Gastrocnemius medialis (tissue), 4 donors: ENCODE data around the gene PNLIPRP3.

Experiments used
- CTCF ChIP-seq, 5 experiments: fragments of 450-650 bp in 3 of 5; fragments of 200-600 bp in 2 of 5; sonication (generic) in 2 of 5; IDR thresholded peaks in 4 of 5; conservative IDR thresholded peaks in 1 of 5; 1 replicate in 4 of 5; 2 replicates in 1 of 5; pipeline ENCODE4 v1.5.1; 2016 to 2019; ENCODE audit warnings: antibody characterized with exemption in 5 of 5, mild to moderate bottlenecking in 3 of 5, moderate library complexity in 3 of 5
- POLR2A ChIP-seq, 2 donors: fragments of 450-650 bp; IDR thresholded peaks; one replicate each; pipeline ENCODE4 v1.6.1; 2017; ENCODE audit warnings: antibody characterized with exemption in 2 of 2, mild to moderate bottlenecking in 2 of 2, moderate library complexity in 2 of 2

DNA sequence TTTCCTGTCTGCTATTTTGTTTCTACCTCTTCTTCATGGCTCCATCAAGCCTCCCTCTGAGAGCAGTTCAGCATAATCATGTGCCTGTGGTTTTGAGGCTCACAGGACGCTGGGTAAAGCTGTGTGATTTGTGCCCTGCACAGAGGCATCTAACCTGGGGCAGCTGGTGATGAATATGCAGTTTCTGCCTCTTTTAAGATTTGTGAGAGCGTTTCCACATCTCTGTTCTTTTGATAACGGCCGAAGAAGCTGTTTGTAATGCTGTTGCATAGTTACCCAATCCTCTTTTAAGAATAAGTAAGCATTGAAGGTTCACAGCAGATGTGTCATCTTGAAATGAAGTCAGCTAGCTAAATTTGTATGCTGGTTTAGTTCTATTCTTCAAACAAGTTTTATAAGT, 45.2 kb downstream of the PNLIPRP3 start:
- TF ChIP-seq CTCF (IDR thresholded peaks at IDR 0.05 in 4 of 5, conservative IDR thresholded peaks at IDR 0.05 in 1 of 5), result no peak
- no peak for TF ChIP-seq POLR2A (IDR thresholded peaks at IDR 0.05)
